ENCODE measurements around the gene NPC1L1.

NPC1L1 gene

GRCh38 chr7:44541028-44541869 is at the start of gene NPC1L1:
NPC1L1 (minus strand) TSS chr7:44541330; CDS start chr7:44541259, 71 bp downstream.
- no peak for DNase-seq (ENCODE audit: insufficient read length, low spot score)
- FAIRE-seq = no peak

DNA sequence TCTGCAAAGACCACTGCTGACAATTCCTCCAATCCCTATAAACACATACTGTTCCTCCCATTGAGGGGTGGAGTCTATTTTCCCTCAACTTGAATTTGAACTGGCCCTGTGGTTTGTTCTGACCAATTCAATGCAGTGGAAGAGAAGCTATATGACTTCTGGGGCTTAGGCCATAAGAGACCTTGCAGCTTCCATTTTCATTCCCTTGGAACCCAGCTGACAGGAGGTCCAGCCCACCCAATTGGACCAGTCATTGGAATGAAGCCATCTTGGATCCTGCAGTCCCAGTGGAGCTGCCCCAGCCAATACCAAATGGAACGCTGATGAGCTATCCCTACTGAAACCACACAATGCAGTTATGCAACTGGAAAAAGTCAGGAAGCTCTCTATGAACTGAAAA is 49.8 kb upstream of the NPC1L1 start:
- no peak for FAIRE-seq
- DNase-seq (ENCODE audit: insufficient read length, low spot score) = no peak

- peak; percentile 81 for FAIRE-seq
Measured at GRCh38 chr7:44587843-44588711, 46.9 kb upstream of the NPC1L1 start.

DNA sequence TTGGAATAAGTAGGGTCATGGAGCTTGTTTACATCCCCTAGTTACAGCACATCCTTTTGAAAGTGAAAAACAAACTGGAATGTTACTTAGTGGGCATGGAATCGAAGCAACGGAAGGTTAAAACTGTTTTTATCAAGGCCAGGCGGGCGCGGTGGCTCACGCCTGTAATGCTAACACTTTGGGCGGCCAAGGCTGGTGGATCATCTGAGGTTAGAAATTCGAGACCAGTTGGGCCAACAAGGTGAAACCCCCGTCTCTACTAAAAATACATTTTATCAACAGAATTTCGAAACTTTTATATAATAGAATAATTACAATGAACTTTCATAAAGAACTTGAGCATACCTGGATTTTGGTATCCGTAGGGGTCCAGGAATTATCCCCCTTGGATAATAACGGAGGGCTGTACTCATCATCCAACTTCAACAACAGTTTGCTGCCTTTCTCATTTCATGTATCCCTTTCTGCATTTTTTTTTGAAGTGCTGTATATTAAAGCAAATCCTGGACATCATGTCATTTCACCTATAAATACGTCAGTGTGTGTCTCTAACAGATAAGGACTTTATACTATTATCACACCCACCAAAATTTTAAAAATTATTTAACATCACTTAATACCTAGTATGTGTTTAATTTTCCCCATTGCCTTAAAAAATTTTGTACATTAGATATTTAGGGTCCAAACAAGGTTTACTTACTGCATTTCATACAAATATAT is 42.2 kb upstream of the NPC1L1 start:
- FAIRE-seq (peak; percentile 51), DNase-seq (ENCODE audit: insufficient read length, low spot score) (no peak)

More at GRCh38 chr7:44587843-44588711, 46.9 kb upstream of the NPC1L1 start:
- DNase-seq (ENCODE audit: insufficient read length, low spot score) = no peak

- FAIRE-seq = peak; percentile 97
- DNase-seq (ENCODE audit: insufficient read length, low spot score) = peak; percentile 92
Measured at GRCh38 chr7:44581879-44582603, 40.9 kb upstream of the NPC1L1 start, which contains the start of gene TMED4. TMED4 (minus strand) TSS chr7:44582231; CDS start chr7:44582206, 25 bp downstream.

DNA sequence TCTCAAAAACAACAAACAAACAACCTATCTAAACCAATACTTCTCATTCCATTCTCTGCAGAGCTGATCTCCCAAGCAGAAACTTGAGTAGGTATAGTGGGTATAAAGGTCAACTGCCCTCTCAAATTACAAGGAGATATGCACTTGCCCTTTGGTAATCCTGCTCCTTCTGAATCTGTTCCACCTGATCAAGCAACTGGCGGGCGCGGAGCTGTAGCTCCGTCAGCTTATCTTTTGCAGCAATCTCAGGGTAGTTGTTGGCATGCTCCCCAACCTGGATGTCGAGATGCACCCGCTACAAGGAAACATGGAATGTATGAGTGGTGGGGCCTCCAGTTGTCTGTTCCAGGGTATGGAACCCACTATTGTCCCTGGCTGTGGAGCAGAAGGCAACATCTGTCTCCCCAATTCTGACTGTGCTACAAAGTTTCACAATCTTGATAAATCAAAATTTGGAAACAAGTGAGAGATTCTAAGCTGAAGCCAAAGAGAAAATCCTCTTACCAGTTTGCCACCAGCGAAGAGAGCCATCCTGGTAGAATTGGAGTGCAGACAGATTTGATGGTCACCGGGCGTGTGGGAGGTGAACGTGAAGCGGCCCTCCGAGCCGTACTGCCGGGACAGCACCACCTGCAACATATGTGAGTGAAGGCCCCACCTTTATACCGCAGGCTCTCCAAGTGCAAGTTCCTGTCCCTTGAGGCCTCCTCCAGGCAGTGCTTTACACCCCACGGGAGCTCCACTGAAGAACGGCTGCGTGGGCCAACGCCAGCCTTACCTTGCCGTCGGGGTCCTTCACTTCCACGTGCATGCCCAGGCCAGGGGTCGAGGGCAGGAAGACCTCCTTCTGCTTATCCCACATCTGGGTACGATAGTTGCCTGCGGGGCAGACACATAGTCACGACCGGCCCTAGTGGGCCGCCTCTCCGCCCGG is 40.1 kb upstream of the NPC1L1 start:
- no peak for DNase-seq (ENCODE audit: insufficient read length, low spot score)

DNA sequence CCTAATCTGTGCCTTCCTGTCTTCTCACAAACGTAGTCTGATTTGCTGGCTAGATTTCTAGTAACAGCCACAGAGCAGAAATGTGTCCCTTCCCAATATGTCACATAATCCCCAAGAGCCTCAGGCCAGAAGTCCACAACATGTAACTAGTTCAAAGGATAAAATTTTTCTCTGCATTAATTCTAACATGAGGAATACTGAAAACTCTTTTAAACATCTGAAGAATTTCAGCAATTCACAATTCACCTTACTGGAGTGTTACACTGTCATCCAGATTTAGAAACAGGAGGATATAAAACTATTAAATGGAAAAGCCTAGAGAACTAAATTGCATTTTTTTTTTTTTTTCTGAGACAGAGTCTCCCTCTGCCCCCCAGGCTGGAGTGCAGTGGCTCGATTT is 35.1 kb upstream of the NPC1L1 start:
- DNase-seq (ENCODE audit: insufficient read length, low spot score) (no peak), FAIRE-seq (no peak)

More for the DNA sequence above, 40.1 kb upstream of the NPC1L1 start:
- peak; percentile 61 for FAIRE-seq

DNA sequence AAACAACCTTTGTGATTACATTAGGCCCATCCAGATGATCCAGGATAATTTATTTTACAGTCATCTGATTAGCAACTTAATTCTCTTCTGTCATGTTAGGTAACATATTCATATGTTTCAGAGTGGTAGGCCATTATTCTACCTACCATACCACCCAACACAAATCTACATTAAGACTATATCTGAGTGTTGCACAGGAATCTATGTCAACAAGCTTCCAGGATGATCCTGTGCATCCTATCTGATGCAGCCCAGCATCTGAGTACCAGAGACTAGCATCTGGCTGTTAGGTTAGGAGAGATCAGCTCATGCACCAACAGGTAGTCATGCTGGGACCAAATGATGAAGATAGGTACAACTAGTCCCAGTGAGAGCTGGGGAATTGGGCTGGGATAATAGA is 33.9 kb upstream of the NPC1L1 start:
- no peak for FAIRE-seq
- DNase-seq (ENCODE audit: insufficient read length, low spot score) = no peak

DNA sequence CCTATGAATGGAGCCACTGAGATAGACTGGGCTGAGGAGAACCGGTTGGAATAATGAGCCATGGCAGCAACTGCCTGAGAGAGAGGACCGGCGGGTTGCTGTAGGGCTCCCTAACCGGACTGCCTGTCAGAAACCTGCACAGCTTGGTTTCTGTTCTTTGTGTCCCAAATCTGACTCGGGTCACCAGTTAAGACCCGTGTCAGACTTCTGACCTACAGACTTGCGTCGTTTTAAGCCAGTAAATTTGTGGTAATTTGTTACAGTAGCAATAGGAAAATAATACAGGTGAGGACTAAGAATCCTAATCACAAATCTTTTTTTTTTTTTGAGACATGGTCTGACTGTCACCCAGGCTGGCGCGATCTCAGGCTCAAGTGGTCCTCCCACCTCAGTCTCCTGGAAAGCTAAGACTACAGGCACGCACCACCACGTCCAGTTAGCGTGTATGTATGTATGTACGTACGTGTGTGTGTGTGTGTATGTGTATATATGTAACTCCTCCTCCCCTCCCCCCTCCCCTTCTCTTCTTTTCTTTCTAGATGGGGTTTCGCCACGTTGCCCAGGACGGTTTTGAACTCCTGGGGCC is 33.2 kb upstream of the NPC1L1 start:
- FAIRE-seq (no peak), DNase-seq (ENCODE audit: insufficient read length, low spot score) (no peak)

DNA sequence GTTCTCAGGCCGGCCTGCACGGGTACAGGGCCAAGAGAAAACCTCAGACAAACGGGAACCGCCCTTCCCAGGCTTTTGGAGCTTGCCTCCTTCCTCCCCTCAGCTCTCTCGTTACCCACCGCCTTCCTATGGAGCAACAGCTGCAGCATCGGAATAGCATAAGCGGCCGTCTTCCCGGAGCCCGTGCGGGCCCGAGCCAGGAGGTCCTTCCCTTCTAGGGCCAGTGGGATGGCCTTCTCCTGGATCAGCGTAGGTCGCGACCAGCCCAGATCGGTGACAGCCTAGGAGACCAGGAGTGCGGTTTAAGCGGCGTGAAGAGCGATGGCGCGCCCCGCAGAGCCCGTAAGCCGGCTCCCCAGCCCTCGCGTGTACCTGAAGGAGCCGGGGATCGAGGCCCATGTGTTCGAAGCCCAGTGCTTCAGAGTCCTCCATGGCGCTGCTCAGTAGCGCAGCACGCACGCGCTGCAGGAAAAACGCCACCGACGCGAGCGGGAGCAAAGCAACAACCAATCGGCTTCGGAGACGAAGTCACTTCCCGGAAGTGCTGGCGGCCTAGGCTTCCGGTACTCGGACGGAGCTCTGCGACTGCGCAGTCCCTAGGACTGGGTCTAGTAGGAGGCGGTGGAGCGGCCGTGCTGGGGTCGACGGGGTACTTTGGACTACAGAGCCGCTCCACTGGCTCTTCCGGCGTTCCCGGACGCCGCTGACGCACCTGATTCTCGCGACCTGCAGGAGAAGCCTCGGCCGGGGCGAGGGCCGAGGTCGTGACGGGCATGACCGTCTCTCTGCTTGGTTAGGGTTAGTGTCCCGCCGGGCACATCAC is 32.5 kb upstream of the NPC1L1 start, which contains the start of gene DDX56:
Gene DDX56 (minus strand): TSS at position 445 of the 823 bp plus-strand sequence. CDS start 13 bp downstream, at position 432.
- FAIRE-seq = peak; percentile 96
- peak; percentile 87 for DNase-seq (ENCODE audit: insufficient read length, low spot score)

GRCh38 chr7:44572771-44573170 is 31.6 kb upstream of the NPC1L1 start:
- DNase-seq (ENCODE audit: insufficient read length, low spot score) = no peak
- FAIRE-seq = no peak

- DNase-seq (ENCODE audit: insufficient read length, low spot score) (no peak), FAIRE-seq (no peak)
Measured at GRCh38 chr7:44569959-44570358, 28.8 kb upstream of the NPC1L1 start.

- DNase-seq (ENCODE audit: insufficient read length, low spot score) (no peak), FAIRE-seq (no peak)
Measured at GRCh38 chr7:44568771-44569560, 27.8 kb upstream of the NPC1L1 start.

- no peak for DNase-seq (ENCODE audit: insufficient read length, low spot score)
- FAIRE-seq = no peak
Measured at GRCh38 chr7:44567884-44568283, 26.8 kb upstream of the NPC1L1 start.

DNA sequence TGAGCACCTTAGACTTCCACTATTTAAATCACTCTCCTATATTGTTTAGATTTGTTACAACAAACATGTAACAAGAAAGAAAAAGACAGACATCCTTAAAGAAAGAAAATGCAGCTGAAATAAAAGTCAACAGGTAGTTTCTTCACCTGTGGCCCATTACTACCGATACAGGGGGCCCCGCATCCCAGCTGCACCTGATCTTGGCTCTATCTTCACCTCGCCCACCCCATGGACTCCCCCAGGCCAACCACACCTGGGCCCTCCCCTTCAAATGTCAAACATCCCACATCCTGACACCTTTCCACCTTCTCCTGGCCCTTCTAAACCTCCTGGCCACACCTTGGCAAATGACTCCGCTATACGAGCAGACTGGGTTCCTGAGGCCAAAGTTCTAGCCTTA is 25.6 kb upstream of the NPC1L1 start:
- FAIRE-seq (no peak), DNase-seq (ENCODE audit: insufficient read length, low spot score) (no peak)

DNA sequence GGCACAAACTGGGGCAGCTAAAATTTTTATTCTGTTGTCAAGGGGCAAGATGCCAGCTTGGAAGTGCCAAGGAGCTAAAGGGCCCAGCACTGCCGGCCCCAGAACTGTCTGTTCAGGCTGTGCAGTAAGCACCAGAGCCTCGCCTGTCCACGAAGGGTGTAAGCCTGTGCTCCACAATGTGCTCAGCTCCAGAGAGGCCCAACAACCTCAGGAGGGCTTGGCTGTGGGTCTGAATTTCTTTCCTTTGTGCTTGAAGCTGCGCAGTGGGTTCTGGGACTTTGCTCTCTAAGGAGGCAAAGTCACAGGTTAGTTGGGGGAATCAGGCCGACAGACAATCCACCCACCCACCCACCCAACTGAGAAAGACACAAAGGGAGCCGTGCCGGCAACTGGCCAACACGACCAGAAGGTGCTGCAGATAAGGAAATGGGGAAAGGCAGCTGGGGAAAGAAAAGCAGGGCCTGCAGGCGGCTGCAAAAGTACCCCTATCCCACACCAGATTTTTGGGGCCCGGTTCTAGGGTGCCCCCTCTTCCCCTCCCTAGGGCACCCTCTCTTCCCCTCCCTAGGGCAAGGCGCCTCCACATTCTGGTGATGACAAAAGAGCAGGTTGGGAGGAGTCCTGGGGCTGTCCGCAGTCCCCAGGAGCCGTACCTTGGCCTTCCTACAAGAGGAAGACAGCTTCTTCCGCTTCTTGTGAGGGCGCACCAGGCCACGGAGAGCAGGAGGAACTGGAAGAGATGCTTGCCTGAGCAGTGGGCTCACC is 24.8 kb upstream of the NPC1L1 start:
- FAIRE-seq (no peak), DNase-seq (ENCODE audit: insufficient read length, low spot score) (no peak)

Data from GM19239 (cell line).